ENCODE results near the gene SYT13. TPM values are rescaled to one million over a fixed set of nuclear protein-coding genes. Genes with fewer than 3 reads are reported as not detected.

The SYT13 gene
- total and polyA plus RNA-seq, 10 of the 15 experiments (the other 5 are each of a cell fraction or from before 2014, with no cell fraction given), result not detected

DNA sequence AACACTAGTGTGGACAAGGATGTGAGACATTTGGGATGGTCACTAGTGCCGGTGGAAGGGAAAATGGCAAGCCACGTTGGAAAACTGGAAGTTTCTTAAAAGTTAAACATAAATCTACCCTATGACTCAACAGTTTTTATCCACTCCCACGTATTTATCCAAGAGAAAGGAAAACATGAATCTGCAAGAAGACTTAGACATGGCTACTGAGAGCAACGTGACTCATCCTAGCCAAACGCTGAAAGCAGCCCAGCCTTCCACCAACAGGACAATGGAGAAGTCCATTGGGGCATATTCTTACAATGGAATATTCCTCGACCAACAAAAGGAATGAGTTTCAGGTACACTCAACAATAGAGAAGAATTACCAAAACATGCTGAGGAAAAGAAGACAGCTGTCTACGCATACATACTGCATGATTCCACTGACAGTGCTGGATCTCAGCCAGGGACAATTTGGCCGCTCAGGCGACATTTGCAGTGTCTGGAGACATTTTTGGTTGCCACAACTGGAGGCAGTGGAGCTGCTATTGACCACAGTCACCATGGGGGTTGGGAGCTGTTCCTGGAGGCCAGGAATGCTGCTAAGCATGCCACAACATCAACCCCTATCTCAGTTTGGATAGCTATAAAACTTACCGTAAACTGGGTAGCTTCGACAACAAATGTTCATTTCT lies 21.2 kb downstream of the SYT13 start:
- BruUV-seq (replicated peaks), result no TSS peak
- H2AFZ ChIP-seq (ENCODE audit: control insufficient read depth, low read depth, low read length), result no peak overlapping the region
- no peak for TF ChIP-seq POLR2A (IDR thresholded peaks at IDR 0.05; ENCODE audit: low read depth, low read length)
- TF ChIP-seq, protein P1, sequence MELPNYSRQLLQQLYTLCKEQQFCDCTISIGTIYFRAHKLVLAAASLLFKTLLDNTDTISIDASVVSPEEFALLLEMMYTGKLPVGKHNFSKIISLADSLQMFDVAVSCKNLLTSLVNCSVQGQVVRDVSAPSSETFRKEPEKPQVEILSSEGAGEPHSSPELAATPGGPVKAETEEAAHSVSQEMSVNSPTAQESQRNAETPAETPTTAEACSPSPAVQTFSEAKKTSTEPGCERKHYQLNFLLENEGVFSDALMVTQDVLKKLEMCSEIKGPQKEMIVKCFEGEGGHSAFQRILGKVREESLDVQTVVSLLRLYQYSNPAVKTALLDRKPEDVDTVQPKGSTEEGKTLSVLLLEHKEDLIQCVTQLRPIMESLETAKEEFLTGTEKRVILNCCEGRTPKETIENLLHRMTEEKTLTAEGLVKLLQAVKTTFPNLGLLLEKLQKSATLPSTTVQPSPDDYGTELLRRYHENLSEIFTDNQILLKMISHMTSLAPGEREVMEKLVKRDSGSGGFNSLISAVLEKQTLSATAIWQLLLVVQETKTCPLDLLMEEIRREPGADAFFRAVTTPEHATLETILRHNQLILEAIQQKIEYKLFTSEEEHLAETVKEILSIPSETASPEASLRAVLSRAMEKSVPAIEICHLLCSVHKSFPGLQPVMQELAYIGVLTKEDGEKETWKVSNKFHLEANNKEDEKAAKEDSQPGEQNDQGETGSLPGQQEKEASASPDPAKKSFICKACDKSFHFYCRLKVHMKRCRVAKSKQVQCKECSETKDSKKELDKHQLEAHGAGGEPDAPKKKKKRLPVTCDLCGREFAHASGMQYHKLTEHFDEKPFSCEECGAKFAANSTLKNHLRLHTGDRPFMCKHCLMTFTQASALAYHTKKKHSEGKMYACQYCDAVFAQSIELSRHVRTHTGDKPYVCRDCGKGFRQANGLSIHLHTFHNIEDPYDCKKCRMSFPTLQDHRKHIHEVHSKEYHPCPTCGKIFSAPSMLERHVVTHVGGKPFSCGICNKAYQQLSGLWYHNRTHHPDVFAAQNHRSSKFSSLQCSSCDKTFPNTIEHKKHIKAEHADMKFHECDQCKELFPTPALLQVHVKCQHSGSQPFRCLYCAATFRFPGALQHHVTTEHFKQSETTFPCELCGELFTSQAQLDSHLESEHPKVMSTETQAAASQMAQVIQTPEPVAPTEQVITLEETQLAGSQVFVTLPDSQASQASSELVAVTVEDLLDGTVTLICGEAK (IDR thresholded peaks at IDR 0.05; ENCODE audit: borderline replicate concordance), result no peak
- no peak for TF ChIP-seq MEF2B (IDR thresholded peaks at IDR 0.05; ENCODE audit: partially characterized antibody, poor library complexity, severe bottlenecking)
- TF ChIP-seq, protein P2, sequence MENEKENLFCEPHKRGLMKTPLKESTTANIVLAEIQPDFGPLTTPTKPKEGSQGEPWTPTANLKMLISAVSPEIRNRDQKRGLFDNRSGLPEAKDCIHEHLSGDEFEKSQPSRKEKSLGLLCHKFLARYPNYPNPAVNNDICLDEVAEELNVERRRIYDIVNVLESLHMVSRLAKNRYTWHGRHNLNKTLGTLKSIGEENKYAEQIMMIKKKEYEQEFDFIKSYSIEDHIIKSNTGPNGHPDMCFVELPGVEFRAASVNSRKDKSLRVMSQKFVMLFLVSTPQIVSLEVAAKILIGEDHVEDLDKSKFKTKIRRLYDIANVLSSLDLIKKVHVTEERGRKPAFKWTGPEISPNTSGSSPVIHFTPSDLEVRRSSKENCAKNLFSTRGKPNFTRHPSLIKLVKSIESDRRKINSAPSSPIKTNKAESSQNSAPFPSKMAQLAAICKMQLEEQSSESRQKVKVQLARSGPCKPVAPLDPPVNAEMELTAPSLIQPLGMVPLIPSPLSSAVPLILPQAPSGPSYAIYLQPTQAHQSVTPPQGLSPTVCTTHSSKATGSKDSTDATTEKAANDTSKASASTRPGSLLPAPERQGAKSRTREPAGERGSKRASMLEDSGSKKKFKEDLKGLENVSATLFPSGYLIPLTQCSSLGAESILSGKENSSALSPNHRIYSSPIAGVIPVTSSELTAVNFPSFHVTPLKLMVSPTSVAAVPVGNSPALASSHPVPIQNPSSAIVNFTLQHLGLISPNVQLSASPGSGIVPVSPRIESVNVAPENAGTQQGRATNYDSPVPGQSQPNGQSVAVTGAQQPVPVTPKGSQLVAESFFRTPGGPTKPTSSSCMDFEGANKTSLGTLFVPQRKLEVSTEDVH (IDR thresholded peaks at IDR 0.05; ENCODE audit: low read depth, partially characterized antibody), result no peak
- TF ChIP-seq POLR2AphosphoS5 (IDR thresholded peaks at IDR 0.05; ENCODE audit: low read length), result no peak
- TF ChIP-seq, protein P3, sequence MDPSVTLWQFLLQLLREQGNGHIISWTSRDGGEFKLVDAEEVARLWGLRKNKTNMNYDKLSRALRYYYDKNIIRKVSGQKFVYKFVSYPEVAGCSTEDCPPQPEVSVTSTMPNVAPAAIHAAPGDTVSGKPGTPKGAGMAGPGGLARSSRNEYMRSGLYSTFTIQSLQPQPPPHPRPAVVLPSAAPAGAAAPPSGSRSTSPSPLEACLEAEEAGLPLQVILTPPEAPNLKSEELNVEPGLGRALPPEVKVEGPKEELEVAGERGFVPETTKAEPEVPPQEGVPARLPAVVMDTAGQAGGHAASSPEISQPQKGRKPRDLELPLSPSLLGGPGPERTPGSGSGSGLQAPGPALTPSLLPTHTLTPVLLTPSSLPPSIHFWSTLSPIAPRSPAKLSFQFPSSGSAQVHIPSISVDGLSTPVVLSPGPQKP (IDR thresholded peaks at IDR 0.05; ENCODE audit: low read depth, low read length), result no peak
- TF ChIP-seq ZSCAN29 (IDR thresholded peaks at IDR 0.05), result no peak
- no peak overlapping the region for H3K9ac ChIP-seq (ENCODE audit: control insufficient read depth, insufficient read depth, low read length)
- no peaks in the 10 kb centered on the region for H3K9me3 ChIP-seq (replicated peaks; ENCODE audit: control insufficient read depth, insufficient read depth, low read length)
- H3K4me2 ChIP-seq (ENCODE audit: control insufficient read depth, insufficient read depth), result no peak overlapping the region
- in situ Hi-C loops (cut with MboI), result no loop called here
- SMC1A ChIA-PET (ENCODE audit: uncharacterized antibody, unreplicated experiment), result no interaction called here
- CTCF ChIA-PET, result no interaction called here
- POLR2A ChIA-PET, result no interaction called here
- ATAC-seq (no peak), FAIRE-seq (no peak), DNase-seq (ENCODE audit: low read depth, low spot score) (no peak)
- RAD21 ChIA-PET (ENCODE audit: unreplicated experiment), result no interaction called here
- no peaks in the 10 kb centered on the region for H3K4me1 ChIP-seq (ENCODE audit: control insufficient read depth, insufficient read depth, low read length)
- H3K4me3 ChIP-seq, result no peak overlapping the region
- no peaks in the 10 kb centered on the region for H3K36me3 ChIP-seq (ENCODE audit: control insufficient read depth in 2 of 2, insufficient read depth in 2 of 2, low read length in 1 of 2)
- no peak overlapping the region for H3K27ac ChIP-seq (ENCODE audit: control insufficient read depth, insufficient read depth)
- peaks cover 0 to 5% of the 10 kb centered on the region in 2 experiments for H3K27me3 ChIP-seq (replicated peaks in 1 of 2; ENCODE audit: control insufficient read depth in 2 of 2, insufficient read depth in 2 of 2, low read length in 1 of 2)
- WGBS (ENCODE audit: insufficient coverage, insufficient replicate concordance, low lambda C conversion rate, missing lambda C conversion rate), result 39% methylated on average over 11 of the region's 11 CpGs
- intact Hi-C loops (cut with micrococcal nuclease; ENCODE audit: unreplicated experiment), result no loop called here
- no peaks in the 10 kb centered on the region for H3K79me2 ChIP-seq (ENCODE audit: control insufficient read depth, insufficient read depth, low read length)
- no peaks in the 10 kb centered on the region for H4K20me1 ChIP-seq (ENCODE audit: control insufficient read depth, insufficient read depth)

Measured in GM12878 (cell line).